GM21825 (cell line): ENCODE results near the gene HOXA2.

Source experiments
- ATAC-seq: cut with Tn5 transposase; IDR thresholded peaks from one replicate; pipeline ENCODE4 v1.9.1; 2021; ENCODE audit warnings: mild to moderate bottlenecking, moderate library complexity; ENCODE audit not compliant: unreplicated experiment

HOXA2 gene

DNA sequence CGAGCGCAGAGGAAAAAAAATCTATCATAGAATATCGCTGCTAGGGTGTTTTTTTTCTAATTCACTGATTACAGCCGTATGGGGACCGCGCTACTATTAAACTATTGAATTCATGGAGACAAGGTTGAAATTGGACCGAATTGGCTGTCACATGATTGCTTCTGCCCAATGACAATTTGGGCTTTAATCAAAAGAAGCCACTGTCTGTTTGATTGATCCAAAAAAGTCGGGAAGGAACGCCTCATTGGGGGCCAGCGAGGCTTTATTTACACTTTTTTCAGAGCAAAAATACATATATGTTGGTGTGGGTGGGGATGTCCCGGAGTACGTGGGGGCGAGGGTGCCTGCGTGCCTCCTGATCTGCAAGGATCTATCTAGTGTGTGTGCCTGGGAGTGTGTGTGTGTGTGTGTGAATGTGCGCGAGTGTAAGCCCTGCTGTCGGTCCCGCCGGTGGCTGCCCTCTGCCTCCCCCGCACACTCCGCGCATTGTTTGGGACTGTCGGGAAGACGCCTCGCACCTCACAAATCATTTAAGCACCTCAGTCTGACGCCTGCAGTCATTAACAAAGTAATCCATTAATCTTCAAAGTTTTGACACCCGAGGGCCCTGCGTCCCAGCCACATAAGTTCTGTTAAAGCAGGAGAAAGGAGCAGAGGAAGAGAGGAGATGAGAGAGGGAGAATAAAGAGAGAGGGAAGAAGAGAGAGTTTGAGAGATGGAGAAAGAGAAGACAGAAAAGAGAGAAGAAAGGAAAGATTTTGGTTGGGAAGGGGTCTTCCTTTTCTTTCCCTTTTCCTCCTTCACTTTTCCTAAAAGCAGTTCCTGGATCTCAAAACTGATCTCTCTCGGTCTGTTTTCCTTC is at the start of gene HOXA2:
Gene HOXA2 (minus strand): TSS at position 103 of the 862 bp plus-strand sequence. CDS start 183 bp downstream, outside the sequence.
- no peak for ATAC-seq

DNA sequence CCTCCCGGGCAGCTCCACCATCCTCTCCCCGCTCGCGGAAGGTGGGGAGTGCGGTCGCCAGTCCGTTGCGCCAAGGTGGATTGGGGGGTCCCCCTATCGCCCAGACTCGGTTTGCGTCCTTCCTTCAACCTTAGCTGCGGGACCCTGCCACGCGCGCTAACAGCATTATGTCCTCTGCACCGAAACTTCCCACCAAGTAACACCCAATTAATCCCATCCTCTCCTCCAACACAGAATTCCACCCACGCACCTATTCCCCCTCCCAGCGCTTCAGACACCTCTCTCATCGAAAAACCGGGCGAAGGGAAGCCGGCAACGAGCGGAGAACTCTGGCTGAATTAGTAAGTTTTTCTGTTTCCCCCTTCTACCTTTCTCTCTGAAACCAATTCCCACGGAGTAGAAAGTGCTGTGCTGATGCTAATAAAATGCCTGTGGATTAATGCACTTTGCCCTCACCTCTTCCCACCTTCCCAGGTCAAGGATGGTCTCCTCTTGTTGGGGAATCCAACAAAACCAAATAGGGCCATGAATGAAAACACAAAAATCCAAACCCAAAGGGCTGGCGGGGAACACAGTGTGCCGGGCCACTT is 49.0 kb upstream of the HOXA2 start:
- ATAC-seq: no peak

DNA sequence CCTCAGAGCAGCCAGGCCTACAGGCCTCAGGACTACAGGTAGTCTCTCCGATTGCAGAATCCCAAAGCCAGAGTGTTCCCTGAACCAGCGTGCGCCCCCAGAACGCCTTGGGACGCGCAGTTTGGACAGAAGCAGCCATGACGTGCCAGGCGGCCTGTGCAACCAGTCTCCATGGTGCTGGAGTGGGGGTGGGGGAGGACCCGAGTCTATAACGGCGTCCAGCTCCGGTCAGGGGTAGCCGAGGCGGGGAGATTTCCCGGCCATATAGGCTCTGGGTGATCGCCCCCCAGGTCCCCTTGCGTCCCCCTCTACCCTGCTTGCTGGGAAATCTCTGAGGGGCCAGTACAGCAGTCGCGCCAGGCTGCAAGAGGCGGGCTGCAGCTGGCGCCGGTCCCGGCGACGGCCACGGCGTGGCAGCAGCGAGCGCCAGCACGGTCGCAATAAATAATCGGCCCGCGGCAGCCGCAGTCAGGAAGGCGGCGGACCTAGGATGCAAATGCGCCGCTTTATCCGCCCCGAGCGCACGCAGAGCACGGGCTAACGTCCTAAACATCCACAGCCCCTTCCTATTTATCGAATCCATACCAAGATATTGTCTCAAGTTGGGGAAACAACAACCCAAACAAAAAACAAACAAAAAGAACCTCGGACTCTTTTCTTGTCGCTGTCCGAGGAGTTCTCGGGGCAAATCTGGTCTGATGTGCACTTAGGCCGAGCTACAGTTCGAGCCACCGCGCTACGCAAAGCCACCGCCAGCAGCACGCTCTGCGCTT is 48.3 kb upstream of the HOXA2 start:
- peak; percentile 77 for ATAC-seq

DNA sequence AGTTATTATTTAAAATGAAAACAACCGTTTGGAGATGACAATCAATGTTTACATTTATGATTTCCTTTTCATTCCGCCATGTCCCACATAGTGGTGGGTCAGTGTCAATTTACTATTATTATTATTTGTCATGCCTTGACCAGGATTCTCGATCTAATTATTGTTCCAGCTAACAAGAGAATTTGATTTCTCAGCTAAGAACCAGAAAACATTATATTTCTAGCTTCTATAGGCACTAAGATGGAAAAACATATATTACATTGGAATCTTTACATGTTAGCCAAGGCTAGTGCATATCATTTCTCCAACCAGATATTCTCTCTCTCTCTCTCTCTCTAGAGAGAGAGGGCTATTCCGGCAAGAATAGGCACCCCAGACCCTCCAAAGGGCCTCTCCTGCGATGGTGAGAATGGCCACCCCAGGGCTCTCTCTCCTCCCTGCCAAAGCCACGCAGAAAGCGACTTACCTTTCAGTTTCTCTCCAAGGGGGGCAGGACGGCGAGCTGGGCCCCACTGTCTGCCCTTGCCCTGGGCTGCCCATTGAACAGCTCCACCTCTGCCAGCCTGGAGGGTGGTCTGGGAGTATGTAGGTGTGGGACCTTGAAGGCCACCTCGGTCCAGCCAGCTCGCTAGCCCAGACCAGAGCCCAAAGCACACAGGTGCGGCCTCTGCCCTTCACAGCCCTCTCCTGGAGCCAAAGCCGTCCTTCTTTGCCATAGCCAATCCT is 47.5 kb upstream of the HOXA2 start:
- no peak for ATAC-seq

DNA sequence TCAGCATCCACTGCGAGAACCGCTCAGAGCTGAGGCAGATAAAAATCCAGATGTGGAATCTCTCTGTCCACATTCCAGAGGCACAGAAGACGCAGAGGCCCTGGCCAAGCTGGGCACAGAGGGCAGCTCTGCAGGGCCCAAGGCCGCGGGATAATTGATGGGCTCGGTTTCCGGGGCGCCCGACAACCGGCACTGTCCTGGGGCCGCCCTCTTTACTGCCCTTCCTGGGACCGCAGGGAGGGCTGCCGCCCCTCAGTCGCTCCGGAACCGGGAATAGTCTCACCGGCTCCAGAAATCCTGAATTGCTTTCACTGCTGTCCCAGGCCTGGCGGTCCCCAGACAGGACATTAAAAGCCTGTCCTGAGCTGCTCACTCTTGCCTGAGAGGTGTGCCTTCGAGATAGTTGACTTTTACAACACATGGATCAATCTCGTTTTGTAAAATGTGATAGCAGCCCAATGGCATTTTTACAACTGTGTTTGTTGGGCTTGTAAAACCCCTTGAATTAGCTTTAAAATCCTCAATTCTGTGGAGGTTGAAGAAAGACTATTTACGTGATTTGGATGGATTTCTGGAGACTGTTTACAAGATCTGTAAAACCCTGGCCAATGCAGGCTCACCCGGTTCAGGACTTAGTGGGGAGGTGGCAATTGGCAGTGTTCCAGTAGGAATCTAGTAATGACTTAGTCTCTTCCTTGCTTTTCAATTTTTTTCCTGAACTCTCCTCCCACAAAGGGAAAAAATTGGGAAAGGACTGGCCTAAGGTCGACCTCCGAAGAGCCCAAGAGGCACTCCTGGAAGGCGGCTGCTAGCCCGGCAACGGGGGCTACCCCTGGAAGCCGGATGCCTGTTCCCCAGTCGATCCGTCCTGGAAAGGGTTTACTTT is 46.5 kb upstream of the HOXA2 start:
- ATAC-seq: no peak

DNA sequence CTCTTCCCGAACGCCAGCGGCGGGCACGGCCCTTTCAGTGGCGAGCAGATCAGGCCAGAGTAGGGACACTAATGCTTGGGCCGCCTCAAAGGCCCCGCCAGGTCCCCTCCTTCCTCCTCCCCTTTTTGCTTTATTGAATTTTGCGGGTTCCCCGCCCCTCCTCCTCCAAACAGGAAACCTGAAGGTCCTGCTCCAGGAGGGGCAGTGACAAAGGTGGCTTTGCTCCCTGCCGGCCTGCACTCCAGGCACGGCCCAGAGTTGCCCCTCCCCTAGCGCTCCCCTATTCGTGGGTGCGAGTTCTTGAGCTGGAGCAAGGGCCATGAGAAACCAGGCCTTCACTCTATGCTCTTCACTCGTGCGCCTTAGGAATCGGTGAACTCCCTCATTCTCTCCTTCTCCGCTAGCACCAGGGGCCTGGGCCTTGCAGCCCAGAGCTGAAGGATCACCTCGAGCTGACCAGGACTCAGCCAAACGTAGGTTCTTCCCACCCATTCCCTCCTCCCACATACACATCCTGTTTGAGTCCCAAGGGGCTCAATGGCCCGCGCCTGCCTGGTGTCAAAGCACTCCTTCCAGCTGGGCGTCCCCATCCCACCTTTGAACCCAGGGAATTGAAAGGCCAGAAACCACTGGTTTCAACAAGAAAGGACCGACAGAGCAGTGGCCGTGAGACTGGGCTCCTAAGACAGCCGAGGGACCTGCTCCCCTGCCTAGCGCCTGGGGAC is 45.7 kb upstream of the HOXA2 start:
- no peak for ATAC-seq

DNA sequence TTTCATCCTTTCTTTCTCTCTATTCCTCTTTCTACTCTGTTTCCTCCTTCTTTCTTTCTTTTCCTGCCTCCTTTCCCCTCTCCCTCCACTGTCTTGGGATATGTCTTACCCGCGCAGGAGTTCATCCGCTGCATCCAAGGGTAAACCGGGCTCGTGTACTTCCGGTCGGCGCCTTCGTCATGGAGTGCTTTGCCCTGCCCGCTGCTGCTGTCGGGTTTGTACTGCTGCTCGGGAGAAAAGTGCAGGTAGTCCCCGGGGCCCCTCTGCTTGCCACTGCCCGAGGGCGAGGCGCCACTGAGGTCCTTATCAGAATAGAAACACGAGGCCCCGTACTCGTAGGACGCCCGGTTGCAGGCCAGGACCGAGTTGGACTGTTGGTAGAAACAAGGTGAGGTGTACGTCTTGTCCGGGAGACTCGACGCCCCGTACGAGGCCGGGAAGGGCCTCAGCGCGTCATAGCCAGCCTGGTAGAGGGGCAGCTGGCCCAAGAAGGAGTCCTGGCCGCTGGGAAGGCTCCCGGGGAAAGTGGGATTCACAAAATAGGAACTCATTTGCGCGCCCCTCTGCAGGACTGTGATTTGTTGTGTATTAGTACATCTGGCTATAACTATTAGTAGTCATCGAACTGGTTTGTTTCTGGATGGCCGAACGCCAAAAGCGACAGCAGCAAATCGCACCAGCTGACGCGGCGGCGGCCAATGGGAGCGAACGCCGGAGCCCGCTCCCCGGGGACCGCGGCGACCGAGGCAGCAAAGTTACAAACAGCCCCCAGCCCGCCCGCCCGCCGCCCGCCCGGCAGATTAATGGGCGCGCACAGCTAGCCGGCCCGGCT is 44.9 kb upstream of the HOXA2 start, which contains the start of gene HOXA6:
Gene HOXA6 (minus strand): TSS at position 576 of the 832 bp plus-strand sequence. CDS start 25 bp downstream, at position 551.
- ATAC-seq: no peak

DNA sequence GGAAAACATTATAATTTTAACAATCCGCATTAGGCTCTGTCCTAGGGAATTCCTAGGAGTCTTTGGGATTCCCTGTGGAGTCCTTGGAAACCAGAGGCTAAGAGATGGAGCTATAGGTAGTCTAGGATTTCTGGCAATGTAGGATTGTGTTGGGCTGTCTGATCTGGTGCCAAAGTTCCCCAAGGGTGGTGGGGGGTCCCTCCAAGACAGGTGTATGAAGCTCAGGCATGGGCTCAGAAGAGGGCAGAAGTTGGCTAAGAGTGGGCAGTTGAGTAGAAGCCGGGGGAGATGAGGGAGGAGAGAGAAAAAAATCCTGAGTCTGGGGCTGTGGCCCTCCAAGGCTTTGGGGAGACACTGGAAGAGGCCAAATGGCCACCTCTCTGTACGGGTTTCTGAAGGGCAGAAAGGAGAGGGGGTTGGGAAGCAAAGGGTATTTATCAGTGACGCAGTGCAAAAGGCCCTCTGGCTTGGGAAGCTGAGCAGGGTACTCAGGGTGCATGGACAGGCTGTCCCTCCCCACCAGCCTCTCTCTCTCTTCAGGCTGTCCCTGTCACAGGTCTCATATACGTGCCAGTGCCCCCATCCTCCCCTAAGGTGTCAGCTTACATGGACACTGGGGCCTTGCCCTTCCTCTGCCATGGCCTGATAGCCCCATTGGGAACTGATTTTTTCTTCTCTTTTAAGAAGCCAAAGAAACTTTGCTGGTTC is 44.2 kb upstream of the HOXA2 start:
- ATAC-seq: no peak

DNA sequence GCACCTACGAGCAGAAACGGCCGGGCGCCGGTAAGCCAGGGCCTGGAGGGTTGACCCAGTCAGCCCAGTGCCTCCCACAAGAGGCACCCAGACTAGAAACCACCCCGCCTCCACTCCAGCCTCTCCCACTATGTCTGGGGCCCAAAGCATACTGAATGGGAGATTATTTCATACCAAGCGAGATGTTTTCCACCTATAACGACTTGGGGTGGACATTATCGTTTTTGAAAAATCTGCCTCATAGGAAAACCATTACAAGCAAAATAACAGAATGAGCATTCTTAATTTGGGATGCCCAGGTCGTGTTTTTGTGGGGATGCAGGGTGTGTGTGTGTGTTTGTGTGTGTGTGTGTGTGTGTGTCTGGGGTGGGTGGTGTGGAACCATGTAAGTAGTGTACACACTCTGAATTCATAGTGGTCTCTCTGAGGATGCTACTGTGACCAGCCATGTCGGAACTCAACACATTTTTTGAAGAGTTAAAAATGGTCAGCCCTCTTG is 43.5 kb upstream of the HOXA2 start:
- no peak for ATAC-seq

DNA sequence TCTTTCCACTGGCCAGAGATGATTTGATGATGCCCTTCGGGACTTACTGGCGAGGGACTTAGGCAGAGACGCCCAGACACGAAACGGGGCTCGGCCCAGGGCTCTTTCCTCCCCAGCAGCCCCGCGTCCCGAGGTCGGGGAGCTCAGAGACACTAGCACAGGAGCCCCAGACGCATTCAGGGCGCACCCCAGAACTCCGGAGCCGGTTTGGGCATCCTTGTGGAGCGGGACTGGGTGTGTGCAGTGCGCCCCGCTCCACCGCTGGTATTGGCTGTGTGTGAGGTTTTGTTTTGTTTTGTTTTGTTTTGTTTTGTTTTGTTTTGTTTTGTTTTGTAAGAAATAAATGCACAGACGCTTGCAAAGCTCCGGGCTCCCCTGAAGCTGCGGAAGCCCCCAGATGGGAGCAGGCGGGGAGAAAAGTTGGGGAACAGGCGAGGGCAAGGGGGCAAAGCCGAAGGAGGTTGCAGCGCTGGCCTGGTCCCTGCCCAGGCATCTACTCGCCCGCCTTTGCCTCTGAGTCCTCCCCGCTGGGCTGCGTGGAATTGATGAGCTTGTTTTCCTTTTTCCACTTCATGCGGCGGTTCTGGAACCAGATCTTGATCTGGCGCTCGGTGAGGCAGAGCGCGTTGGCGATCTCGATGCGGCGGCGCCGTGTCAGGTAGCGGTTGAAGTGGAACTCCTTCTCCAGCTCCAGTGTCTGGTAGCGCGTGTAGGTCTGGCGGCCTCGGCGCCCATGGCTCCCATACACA is 42.9 kb upstream of the HOXA2 start:
- no peak for ATAC-seq

DNA sequence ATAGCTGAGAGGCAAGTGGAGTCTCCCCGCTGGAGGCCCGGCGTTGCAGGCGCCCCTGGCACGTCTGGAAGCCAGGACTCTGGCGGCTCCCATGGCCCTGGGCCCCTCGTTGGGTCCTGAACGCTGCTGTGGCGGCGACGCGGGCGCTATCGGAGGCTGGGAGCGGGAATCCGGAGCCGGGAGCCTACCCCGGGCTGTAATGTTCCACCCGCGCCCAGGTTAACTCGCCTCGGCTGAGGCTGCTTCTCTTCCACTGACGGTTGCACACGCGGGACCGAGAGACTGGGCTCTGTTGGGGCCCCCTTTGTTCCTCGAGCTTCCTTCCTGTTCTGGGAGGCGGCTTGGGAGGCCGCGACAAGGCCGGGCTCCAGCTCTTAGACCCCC is 42.3 kb upstream of the HOXA2 start:
- no peak for ATAC-seq

DNA sequence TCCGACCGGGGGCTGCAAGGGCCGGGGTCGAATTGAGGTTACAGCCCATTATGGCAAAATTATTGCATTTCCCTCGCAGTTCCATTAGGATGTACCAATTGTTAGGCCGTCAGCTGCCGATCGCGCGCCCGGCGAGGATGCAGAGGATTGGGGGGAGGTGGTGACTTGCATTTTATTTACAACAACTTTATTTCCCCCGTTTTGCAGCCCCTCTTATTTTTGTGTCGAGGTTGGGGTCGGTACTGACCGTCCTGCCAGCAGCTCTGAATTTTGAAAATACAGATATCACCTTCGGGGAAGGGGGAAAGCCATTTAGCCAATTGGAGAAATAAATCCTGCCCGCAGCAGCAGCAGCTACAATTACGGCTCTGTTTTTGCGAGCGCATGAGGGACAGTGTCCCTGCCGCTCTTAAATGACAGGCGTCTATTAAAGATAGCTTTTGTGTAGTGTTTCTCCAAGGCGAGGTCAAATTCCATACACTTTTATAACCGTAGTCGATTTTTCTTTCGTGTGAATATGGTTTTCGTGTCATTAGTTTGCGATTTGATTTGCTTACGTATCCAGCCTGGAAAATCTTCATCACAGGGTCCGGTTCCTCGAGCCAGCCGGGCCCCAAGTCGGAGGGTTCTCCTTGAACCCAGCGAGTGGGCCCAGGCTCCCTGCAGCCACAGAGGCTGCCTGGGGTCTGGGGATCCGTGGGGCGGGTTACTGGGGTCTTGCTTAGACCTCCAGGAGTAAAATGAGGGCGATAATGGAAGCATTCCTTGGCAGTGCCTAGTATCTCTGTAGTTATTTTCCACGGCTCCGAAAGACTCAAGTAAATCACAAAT is 41.7 kb upstream of the HOXA2 start:
- no peak for ATAC-seq

DNA sequence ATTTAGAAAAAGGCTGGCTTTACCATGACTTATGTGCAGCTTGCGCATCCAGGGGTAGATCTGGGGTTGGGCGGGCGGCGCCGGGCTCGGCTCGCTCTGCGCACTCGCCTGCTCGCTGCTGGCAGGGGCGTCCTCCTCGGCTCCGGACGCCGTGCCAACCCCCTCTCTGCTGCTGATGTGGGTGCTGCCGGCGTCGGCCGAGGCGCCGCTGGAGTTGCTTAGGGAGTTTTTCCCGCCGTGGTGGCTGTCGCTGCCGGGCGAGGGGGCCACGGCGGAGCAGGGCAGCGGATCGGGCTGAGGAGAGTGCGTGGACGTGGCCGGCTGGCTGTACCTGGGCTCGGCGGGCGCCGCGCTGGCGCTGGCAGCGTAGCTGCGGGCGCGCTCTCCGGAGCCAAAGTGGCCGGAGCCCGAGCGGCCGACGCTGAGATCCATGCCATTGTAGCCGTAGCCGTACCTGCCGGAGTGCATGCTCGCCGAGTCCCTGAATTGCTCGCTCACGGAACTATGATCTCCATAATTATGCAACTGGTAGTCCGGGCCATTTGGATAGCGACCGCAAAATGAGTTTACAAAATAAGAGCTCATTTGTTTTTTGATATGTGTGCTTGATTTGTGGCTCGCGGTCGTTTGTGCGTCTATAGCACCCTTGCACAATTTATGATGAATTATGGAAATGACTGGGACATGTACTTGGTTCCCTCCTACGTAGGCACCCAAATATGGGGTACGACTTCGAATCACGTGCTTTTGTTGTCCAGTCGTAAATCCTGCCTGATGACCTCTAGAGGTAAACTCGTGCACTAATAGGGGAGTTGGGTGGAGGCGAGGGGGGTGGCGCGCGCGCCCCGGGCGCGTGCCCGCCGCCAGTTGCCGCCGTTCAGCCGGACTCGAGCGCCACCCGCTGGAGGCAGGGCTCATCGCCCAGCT is 40.8 kb upstream of the HOXA2 start, which contains the start of gene HOXA5:
Gene HOXA5 (minus strand): TSS at position 659 of the 927 bp plus-strand sequence. CDS start 74 bp downstream, at position 585.
- no peak for ATAC-seq

DNA sequence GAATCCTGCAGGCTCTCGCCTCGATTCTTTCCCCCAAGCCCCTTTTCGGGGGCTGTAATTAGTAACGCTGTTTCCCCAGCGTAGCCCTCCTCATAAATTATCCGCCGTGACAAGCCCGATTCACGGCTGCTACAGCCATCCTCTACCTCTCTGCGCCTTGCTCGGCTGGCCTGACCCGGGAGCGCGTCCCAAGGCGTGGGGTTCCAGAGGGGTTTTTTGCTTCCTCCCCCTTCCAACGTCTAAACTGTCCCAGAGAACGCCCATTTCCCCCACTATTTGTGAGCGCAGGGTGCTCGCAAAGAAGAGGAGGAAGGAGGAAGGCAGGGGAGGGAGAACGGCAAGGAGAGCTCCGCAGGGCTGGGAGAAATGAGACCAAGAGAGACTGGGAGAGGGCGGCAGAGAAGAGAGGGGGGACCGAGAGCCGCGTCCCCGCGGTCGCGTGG is 40.1 kb upstream of the HOXA2 start:
- no peak for ATAC-seq
